Esophagus muscularis mucosa (tissue), 4 donors: Measurements from ENCODE around the gene PPP4R4. TPM values are rescaled to one million over a fixed set of nuclear protein-coding genes. Genes with fewer than 3 reads are reported as not detected.

ENCODE experiments used
- DNase-seq: peaks from one replicate; pipeline ENCODE4 v3.0.0-alpha.2; 2017; ENCODE audit errors: extremely low spot score
- H3K27ac ChIP-seq, 4 donors: fragments of 200-600 bp; sonication (generic); replicated peaks in 1 of 4; 1 replicate in 3 of 4; 2 replicates in 1 of 4; pipeline ENCODE4 v1.5.1; 2016 to 2019; ENCODE audit warnings: mild to moderate bottlenecking in 1 of 4
- H3K27me3 ChIP-seq, 4 donors: fragments of 200-600 bp; sonication (generic); one replicate each; pipeline versions ENCODE4 v1.5.1 to v1.6.0; 2016 to 2019
- H3K36me3 ChIP-seq, 4 donors: fragments of 200-600 bp; sonication (generic); one replicate each; pipeline ENCODE4 v1.5.1; 2016 to 2019
- H3K4me1 ChIP-seq, 4 donors: fragments of 200-600 bp; sonication (generic); one replicate each; pipeline ENCODE4 v1.5.1; 2016 to 2019
- H3K4me3 ChIP-seq, 4 donors: fragments of 200-600 bp; sonication (generic); 1 replicate in 2 of 4; 2 replicates in 2 of 4; pipeline ENCODE4 v1.5.1; 2016 to 2019; ENCODE audit warnings: mild to moderate bottlenecking in 4 of 4, moderate library complexity in 1 of 4
- H3K9me3 ChIP-seq, 4 donors: fragments of 200-600 bp; sonication (generic); 1 replicate in 3 of 4; 2 replicates in 1 of 4; pipeline ENCODE4 v1.5.1; 2016 to 2019
- CTCF ChIP-seq, 3 experiments: fragments of 200-600 bp in 2 of 3; fragments of 450-650 bp in 1 of 3; sonication (generic) in 2 of 3; IDR thresholded peaks; one replicate each; pipeline ENCODE4 v1.5.1; 2017 to 2019; ENCODE audit warnings: antibody characterized with exemption in 3 of 3, mild to moderate bottlenecking in 2 of 3, moderate library complexity in 1 of 3
- EP300 ChIP-seq: sonication (generic); formaldehyde crosslinking; IDR thresholded peaks from one replicate; pipeline ENCODE4 v1.6.1; 2017; ENCODE audit warnings: antibody characterized with exemption
- POLR2A ChIP-seq: fragments of 450-650 bp; IDR thresholded peaks from one replicate; pipeline ENCODE4 v1.6.1; 2017; ENCODE audit warnings: antibody characterized with exemption, moderate library complexity, mild to moderate bottlenecking, low read depth
- POLR2AphosphoS5 ChIP-seq, 2 donors: sonication (generic); formaldehyde crosslinking; IDR thresholded peaks; one replicate each; pipeline ENCODE4 v1.6.1; 2017; ENCODE audit warnings: antibody characterized with exemption in 2 of 2
- WGBS: methylation state at CpG from one replicate; pipeline ENCODE4 v1.1.5; 2018; 5-methylcytosine and 5-hydroxymethylcytosine counted together
- intact Hi-C: fragments of 100-400 bp; cut with DNase I; formaldehyde crosslinking; loops from one replicate; pipeline ENCODE4 v1.15.1; 2023
- total RNA-seq, 4 donors: library from RNA; depleted of rRNA; stranded (reverse); fragments of >200 nt; gene quantifications; one replicate each; pipeline versions ENCODE4 v1.1.0 to v1.2.1, GENCODE V29; 2016

Gene PPP4R4
- total RNA-seq, 4 donors from 2014 or later = 0.19 to 0.83 (median 0.34) TPM; not detected in 1

GRCh38 chr14:94298130-94298529 is 124.0 kb downstream of the PPP4R4 start:
- no peak overlapping the region for H3K4me3 ChIP-seq
- TF ChIP-seq CTCF (IDR thresholded peaks at IDR 0.05) (no peak), POLR2AphosphoS5 (IDR thresholded peaks at IDR 0.05) (no peak), EP300 (no peak), POLR2A (no peak)
- H3K4me1 ChIP-seq = no peaks in the 10 kb centered on the region
- H3K36me3 ChIP-seq = no peaks in the 10 kb centered on the region
- peaks cover 0 to 3% (median 0%) of the 10 kb centered on the region in 4 donors for H3K27me3 ChIP-seq
- H3K27ac ChIP-seq = no peak overlapping the region
- intact Hi-C loops = no loop called here
- DNase-seq = peak; percentile 57
- H3K9me3 ChIP-seq = no peaks in the 10 kb centered on the region
- 86% methylated on average over 9 of the region's 15 CpGs for WGBS

- Histone ChIP-seq H3K4me1 (no peaks in the 10 kb centered on the region), H3K36me3 (no peaks in the 10 kb centered on the region), H3K27ac (no peak overlapping the region), H3K27me3 (no peaks in the 10 kb centered on the region), H3K9me3 (peaks cover 0 to 12% (median 5%) of the 10 kb centered on the region in 4 donors), H3K4me3 (no peak overlapping the region)
- intact Hi-C loops = no loop called here
- no peak for TF ChIP-seq POLR2AphosphoS5 (IDR thresholded peaks at IDR 0.05)
- no peak for TF ChIP-seq POLR2A
- TF ChIP-seq CTCF (IDR thresholded peaks at IDR 0.05) = no peak
- TF ChIP-seq EP300 = no peak
- 83% methylated on average over 7 of the region's 7 CpGs for WGBS
- DNase-seq = peak; percentile 47
Measured at GRCh38 chr14:94303111-94303510, 129.0 kb downstream of the PPP4R4 start.

- H3K4me1 ChIP-seq = no peaks in the 10 kb centered on the region
- TF ChIP-seq POLR2A (no peak), POLR2AphosphoS5 (IDR thresholded peaks at IDR 0.05) (no peak), CTCF (IDR thresholded peaks at IDR 0.05) (no peak), EP300 (no peak)
Measured at GRCh38 chr14:94304243-94304642, 130.1 kb downstream of the PPP4R4 start.

GRCh38 chr14:94305620-94306019 is 131.5 kb downstream of the PPP4R4 start:
- Histone ChIP-seq H3K27me3 (peaks cover 0 to 6% (median 0%) of the 10 kb centered on the region in 4 donors), H3K36me3 (no peaks in the 10 kb centered on the region), H3K4me3 (no peak overlapping the region), H3K4me1 (no peaks in the 10 kb centered on the region), H3K9me3 (peaks cover 0 to 17% (median 7%) of the 10 kb centered on the region in 4 donors), H3K27ac (no peak overlapping the region)
- intact Hi-C loops = no loop called here
- TF ChIP-seq POLR2AphosphoS5 (IDR thresholded peaks at IDR 0.05) (no peak), CTCF (IDR thresholded peaks at IDR 0.05) (no peak), EP300 (no peak), POLR2A (no peak)
- 75% methylated on average over 2 of the region's 2 CpGs for WGBS
- DNase-seq = peak; percentile 87

More at GRCh38 chr14:94304243-94304642, 130.1 kb downstream of the PPP4R4 start:
- no peaks in the 10 kb centered on the region for H3K36me3 ChIP-seq
- intact Hi-C loops = no loop called here
- 86% methylated on average over 6 of the region's 6 CpGs for WGBS
- no peak overlapping the region for H3K4me3 ChIP-seq
- peaks cover 0 to 17% (median 7%) of the 10 kb centered on the region in 4 donors for H3K9me3 ChIP-seq
- no peak overlapping the region for H3K27ac ChIP-seq
- H3K27me3 ChIP-seq = peaks cover 0 to 3% (median 0%) of the 10 kb centered on the region in 4 donors
- peak; percentile 91 for DNase-seq
